HG02870 (cell line): Measurements from ENCODE around the gene FBXO2.

Source experiments
- ATAC-seq: cut with Tn5 transposase; IDR thresholded peaks from one replicate; pipeline ENCODE4 v1.9.1; 2021; ENCODE audit warnings: mild to moderate bottlenecking, moderate library complexity; ENCODE audit not compliant: unreplicated experiment

The FBXO2 gene, protein sequence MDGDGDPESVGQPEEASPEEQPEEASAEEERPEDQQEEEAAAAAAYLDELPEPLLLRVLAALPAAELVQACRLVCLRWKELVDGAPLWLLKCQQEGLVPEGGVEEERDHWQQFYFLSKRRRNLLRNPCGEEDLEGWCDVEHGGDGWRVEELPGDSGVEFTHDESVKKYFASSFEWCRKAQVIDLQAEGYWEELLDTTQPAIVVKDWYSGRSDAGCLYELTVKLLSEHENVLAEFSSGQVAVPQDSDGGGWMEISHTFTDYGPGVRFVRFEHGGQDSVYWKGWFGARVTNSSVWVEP

DNA sequence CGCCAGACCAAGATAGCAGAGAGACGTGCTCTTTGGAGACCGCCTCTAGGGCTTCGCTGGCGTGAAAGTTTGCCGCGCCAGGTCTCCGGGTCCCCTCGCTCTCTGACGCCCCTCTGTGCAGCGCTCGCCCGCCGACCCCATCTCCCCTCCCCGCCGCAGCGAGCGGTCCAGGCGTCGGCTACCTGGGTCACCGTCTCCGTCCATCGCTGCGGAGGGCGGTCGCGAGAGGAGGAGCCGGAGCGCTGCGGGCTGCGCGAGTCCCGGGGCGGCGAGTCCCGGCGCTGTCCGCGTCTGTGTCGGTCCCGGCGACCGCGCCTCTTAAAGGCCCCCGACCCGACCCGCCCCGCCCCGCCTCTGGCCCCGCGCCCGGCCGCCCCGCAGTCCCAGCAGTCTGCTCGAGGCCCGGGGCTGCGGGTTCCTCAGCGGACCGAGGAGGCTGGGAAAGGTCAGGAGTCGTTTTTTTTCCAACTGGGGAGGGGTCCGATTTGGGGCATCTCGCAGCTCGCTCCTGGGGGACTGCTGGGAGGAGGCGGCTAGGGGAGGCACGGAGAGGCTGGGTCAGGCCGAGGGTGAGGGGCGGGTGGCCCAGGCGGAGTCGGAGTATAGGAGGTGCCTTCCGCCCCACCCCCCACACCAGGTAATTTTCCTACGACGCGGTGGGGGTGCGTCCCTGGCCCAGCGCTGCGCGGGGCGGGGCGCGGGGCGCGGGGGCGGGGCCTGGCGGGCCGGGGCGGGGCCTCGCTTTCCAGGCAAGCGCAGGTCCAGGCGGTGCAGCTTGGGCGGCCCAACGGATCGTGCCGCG, at the start of gene FBXO2, which contains the start of gene FBXO44:
TSS of gene FBXO2 (minus strand) at position 293 of the 802 bp plus-strand sequence. CDS start at position 204, 89 bp downstream.
TSS of gene FBXO44 (plus strand) at position 741 of the 802 bp plus-strand sequence. CDS start 959 bp downstream, outside the sequence.
- ATAC-seq = peak; percentile 48

DNA sequence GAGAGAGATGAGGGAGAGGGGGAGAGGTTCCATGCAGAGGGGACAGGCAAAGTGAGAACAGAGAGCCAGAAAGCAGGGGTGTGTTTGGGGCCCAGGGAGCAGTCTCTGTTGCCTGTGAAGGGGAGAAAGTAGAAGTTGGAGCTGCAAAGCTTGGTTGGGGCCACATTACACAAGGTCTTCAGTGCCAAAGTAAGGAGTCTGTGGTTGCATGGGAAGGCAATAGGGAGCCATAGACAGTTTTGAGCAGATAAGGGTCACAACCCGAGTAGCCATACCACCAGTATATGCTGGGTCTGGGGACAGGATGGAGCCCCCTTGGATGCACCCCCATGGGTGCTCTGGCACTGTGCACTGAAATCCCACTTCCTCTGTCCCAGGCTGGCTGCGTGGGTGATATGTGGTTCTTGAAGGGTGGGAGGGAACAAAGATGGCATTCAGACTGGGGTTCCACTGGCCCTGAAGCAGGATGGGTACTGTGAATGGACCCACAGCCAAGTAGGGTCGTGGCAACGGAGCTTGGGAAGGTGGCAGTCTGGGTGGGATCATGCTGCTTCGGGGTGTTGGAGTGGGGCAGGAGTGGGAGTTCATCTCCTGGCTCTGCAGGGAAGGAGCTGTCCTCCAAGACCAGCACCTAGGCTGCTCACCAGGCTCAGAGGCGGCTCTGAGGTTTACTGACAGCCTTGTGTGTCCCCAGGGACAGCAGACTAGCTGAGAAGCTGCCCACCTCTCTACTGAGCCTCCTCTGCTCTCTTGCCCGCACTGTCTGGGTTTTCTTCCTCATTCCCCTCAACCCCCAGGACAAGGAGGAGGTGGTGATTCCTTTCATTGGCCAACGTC, 49.3 kb upstream of the FBXO2 start:
- ATAC-seq = no peak

DNA sequence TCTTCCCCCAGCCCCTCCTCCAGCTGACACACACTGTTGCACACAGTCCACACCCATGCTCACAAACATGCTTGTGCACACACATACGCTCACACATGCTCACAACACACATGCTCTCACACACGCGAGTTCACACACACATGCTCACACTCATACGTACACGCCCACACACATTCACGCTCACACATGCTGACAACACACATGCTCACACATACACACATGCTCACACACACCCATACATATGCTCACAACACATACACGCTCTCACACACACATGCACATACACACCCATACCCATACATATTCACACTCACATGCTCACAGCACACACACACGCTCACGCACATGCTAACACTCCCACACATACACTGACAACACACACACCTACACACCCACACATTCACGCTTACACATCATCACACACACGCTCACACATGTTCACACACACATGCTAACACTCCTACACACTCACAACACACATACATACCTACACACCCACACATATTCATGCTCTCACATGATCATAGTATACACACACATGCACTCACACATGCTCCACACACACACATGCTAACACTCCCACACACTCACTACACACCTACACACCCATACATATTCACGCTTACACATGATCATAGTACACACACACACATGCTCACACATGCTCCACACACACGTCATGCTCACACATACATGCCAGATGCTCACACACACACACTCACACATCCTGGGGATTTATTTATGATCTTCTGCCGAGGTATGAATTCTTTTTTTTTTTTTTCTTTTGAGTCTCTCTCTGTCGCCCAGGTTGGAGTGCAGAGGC, 48.0 kb upstream of the FBXO2 start:
- no peak for ATAC-seq

DNA sequence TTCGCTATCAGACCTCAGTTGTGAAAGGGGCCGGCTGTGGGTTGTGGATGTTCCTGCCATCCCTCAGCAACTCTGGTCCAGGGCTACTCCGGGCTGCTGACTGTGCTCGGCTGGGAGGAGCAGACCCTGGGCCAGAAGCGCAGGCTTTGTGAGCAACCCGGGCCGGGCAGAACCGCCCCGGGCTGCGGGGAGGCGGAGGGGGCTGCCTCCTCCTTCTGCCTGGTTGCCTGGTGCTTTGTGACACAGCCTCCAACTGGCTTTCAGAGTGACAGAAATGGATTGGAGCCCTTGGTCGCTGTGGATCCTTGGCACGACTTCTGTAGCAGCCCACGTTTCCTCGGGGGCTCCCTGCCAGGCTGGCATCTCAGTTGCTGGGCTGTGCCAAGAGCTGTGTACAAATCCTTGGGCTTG, 47.3 kb upstream of the FBXO2 start:
- no peak for ATAC-seq

DNA sequence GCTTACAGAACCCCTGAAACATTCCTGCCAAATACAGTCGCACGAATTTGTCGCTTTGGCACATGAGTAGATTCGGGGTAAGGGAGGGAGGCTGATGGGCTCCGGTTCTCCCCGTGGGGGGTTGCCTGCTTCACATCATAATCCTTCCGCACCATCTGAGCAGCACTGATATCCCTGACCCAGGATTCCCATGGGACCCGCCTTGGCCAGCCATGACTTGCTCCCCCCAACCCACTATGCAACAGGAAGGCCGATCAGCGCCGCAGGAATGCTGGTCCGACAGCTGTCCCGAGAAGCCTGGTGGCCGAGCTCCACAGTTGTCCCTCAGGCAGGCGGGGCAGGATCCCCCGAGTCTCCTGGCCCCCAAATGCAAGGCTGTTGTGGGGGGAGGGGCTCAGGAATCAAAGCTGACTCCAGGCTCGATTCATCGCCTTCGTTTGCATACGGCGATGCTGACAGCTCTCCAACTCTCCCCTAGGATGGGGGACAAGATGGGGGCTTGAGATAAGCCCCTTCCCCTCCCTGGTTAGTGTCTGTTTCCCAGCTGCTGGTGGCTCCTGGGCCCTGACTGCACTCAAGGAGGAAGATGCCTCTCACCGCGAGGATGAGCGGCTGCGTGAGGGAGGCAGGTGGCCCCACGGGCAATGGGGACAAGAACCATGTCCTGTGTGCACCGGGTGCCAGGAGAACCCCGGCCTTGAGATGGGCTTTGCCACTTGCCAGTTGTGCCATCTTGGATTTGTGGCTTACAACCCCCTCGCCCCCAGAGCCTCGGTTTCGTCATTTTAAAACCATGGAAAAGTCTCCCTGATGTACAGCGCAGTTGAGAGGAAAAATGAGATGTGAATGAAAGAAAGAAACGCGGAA, 46.6 kb upstream of the FBXO2 start:
- no peak for ATAC-seq

DNA sequence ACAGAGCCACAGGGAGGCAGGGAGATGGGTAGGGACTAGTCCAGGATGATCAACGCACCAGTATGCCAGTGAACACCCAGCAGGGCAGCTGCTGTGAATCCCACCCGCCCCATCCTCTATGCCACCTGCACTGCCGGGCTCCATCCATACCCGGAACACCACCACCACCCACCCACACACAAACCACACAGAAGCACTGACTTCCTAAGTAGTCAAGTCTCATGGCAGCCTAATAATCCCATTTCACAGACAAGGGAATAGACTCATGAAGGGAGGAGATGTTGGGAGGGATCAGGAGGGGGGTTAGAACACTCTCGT, 43.6 kb upstream of the FBXO2 start:
- ATAC-seq = no peak

DNA sequence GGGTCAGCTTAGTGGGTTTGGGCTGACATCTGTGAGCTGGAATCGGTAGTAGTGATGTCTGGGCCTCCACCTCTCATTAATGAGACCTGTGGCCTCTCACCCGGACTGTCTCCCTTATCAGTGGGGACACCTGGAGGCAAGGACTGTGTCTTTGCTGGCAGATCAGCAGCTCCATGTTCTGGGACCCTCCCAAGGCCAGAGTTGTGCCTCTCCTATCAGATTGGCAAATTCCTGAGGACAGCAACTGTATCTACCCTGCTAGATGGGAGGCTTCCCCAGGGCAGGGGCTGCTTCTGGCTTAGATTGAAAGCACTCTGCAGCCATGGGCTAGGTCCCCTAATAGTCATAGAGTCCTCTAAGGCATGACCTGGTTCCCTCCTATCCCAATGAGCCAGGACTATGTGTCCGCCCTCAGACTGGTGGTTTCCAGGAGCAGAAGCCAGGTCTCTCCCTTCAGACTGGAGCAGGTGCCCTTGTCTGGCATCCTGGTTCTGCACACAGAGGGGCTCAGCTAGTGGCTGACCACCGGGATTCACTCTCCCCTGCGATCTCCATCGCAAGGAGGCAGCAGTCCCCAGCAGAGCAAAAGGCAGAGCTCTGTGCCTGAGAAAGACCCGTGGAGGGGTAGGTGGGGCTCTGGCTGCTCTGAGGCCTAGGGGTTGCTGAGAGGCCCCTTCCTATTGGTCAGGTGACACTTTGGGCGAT, 43.1 kb upstream of the FBXO2 start:
- ATAC-seq = no peak

DNA sequence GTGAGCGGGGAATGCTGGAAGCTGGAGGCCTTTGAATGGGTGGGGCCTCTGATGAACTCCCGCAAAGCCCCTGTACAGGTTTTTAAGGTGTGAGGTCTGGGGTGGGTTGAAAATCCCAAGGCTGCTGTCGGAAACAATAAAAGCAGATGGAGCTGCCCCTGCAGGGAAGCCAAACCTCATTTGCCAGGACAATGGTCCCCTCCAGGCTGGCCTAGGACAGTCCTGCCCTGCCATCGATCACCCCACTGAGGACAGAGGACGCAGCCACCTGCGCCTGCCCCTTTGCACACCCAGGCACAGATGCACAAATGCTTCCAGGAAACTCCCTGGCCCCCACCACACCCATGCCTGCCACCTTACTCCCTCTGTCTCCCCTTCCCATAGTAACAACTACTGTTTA, 41.6 kb upstream of the FBXO2 start:
- ATAC-seq = no peak

DNA sequence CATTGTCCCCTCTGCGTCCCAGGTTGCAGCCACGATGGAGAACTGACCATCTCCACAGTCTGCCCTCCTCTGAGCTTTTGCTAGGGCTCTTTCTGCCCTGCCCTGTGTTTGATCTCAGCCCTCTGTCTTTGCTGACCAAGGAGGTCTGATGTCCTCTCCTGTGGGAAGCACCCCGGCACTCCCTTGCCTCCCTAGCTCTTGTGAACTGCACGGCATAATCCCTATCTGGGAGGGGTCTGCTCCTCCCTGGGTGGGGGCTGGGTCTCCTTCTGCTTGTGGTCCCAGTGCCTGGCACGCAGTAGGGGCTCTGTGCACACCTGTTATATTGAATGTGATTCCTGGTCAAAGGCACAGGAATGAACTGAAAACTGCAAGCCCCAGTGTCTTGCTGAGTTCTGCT, 39.7 kb upstream of the FBXO2 start:
- ATAC-seq = no peak

DNA sequence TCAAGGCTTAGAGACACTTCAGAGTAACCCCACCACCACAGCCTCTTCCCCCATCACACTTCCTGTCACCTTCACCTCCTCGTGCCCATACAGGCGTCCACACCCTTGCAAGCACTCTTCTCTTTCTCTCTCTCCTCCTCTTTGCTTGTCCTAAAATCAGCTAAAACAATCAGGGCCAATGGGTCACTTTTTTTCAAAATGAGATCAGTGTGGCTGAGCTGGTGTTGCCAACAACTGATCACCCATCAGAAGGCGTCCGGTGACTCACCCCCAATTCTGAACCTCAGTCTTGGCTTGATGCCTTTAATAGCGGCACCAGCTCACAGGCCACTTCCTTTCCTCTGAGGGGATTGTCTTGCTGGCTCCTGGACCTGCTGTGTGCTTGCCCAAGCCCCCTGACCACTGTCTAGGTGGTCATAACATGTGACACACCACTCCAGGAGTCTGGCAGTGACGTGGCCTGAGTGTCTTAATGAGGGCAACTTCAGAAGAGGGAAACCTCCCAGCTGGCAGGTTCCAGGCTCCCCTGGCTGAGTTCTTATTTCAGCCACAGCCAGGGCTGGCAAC, 38.9 kb upstream of the FBXO2 start:
- ATAC-seq = no peak

DNA sequence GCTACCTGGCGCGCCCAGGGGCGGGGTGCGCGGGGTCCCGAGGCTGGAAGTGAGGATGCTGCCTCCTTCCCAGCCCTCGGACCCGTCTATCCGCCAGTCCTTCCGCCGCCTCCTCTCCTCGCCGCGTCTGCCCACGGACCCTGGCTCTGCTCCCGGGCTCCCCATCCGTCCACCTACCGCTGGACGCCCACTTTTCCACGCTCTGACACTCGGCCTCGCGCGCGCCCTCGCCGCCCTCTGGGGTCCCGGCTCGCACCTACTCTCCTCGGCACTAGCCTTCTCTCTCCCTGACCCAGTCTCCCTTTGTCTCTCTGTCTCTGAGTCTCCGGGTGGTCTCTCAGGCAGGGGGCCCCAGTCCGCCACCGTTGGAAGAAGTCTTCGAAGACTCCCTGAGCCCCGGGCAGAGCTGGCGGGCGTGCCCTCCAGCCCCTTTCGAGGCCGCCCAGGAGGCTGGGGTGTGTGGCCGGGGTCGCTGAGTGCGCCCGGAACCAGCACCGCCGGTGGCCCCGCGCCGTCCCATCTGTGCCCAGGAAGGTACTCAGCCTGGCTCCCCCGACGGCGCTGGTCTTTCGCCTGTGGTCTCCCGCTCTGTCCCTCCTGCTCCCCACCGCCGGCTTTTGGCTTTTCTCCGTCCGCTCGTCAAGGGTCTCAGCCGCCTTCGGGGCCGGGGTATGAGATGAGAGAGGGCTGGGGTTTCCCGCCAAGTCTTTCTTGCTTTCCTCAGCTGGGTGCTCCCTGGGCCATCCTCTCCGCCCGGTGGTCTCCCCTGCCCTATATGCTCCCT, 37.9 kb upstream of the FBXO2 start:
- no peak for ATAC-seq

DNA sequence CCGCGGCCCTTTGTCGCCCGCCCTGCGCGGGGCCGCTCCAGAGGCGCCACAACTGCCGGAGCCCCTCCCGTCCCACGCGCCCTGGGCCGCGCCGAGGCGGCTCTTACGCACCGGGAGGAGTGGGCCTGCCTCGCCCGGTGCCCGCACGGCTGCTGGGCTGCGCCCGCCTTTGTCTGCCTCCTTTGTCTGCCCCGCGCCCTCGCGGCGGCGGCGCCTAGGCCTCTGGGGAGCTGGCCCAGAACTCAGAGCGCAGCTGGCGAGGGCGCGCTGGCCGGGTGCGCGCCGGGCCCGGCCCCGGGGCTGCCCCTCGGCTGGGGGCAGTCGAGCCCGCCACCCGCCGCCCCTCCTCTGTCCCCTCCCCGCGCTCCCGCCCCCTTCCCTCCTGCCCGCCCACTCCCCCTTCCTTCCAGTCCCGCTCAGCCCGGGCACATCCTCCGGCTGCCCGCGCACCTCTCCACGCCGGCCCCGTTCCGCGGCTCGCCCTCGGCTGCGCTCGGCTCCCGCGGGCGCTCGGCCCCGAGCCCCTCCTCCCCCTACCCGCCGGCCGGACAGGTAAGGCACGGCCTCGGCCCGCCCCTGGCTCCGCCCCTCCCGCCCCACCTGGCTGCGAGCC, 37.2 kb upstream of the FBXO2 start, which contains the start of gene DRAXIN:
TSS of gene DRAXIN (plus strand) at position 409 of the 613 bp plus-strand sequence. CDS start 14,549 bp downstream, outside the sequence.
- ATAC-seq = no peak

DNA sequence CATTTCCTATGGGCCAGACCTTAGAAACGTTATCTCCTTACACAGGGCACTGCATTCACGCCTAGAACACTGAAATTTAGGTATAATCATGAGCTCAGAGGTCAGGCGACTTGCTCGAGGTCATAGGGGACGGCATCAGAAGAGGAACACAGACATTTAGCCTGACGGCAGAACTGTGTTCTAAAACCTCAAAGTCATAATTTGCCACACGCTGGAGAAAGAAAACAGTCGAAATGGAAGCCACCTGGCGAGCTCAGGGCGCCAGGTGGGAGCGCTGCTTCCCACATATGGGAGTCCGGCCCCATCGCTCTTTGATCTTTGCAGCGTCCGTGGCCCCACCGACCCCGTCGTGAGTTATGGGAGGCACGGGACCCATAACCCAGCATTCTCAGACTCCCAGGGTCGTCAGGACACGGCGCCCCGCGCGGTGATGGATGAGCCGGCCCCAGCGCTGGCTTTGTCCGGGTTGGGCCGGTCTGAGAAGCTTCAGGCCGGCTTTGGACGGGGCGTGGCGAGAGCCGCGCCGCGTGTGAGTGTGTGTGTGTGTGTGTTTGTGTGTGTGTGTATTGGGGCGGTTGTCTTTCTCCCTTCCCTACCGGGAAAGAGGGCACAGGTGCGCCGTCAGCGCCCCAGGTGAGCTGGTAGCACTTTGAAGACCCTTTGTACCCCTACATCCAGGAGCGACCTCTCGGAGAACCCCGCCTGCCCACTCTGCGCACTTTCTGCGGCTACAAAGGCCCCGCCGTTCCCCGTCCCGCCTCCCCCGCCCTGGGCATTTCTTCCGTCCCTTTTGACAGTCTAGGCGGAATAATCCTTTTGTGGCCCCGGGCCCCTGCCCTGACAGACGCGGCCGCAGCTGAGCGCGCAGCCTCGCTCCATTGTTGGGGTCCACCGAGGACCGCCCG, 36.4 kb upstream of the FBXO2 start:
- no peak for ATAC-seq

DNA sequence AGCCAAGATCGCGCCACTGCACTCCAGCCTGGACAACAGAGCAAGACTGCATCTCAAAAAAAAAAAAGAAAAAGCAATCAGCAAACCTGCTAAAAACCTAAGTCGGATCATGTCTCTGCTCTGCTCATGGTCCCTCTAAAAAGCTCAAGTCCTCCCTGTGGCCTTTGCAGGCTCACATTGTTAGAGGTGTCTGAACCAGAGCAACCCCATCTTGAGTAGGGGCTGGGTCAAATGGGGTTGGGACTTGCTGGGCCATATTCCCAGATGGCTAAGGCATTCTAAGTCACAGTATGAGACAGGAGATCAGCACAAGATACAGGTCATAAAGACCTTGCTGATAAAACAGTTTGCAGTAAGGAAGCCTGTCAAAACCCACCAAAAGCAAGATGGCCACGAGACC, 34.3 kb upstream of the FBXO2 start:
- no peak for ATAC-seq

DNA sequence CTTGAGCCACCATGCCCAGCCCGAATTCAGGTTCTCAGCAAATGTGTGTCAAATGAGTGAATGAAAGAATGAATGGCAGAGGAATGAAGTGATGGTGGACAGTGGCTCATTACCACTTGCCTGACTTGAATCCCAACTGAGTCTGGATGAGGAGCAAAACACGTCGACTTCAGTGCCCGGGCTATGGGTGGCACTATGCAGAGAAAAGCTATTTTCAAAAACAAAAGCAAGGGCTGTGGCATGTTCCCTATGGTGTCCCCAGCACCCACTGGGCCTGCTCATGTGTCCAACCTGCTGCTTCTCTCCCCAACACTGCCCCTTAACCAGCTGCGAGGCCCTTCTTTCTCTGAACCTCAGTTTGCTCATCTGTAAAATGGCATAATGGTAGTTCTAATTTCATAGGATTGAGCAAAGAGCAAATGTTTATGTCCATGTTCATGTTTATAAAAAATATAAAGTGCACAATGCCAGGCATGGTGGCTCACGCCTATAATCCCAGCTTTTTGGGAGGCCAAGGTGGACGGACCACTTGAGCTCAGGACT, 31.1 kb upstream of the FBXO2 start:
- ATAC-seq = no peak

DNA sequence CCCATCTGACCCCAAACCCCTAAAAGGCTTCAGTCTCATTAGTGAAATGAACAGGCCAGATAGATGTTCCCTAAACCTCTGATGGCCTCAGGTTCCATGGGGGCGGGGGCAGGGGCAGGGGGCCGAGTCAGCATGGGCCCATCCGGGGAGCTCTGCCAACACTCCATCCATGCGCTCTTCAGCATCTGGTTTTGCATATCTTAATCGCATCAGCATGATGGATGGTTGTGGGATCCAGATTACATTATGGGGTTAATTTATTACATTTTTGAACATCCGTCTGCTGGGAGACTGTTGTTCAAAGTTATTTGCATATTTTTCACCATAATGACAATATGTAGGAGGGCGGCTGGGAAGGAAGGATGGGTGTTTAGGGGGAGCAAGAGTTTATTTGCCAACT, 29.8 kb upstream of the FBXO2 start:
- ATAC-seq = no peak
